GM19351 (cell line): Measurements from ENCODE around the gene STARD10.
A peak's percentile ranks its signal among the peaks of the same experiment; 100 is the strongest.

ENCODE experiments used
- ATAC-seq: cut with Tn5 transposase; IDR thresholded peaks from one replicate; pipeline ENCODE4 v1.9.1; 2021; ENCODE audit warnings: mild to moderate bottlenecking, moderate library complexity; ENCODE audit not compliant: unreplicated experiment

The STARD10 gene

GRCh38 chr11:72732329-72732728 lies 61.5 kb downstream of the STARD10 start:
- ATAC-seq, result no peak

DNA sequence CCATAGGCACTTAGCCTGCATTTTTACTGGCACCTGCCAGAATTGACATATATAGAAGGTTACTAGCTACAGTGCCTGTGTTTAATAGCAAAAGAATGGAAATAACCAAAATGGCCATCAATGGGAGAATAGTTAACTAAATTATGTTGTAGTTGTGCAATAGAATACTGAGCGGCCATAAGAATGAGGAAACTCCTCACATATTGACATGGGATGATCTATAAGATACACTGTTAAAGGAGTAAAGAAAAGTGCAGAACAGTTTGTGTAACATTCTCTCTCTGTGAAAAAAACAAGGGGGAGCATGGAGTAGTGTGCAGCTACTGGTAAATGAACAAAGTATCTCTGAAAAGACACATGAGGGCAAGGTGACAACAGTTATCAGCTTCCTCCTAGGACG lies 63.1 kb downstream of the STARD10 start:
- ATAC-seq, result no peak

DNA sequence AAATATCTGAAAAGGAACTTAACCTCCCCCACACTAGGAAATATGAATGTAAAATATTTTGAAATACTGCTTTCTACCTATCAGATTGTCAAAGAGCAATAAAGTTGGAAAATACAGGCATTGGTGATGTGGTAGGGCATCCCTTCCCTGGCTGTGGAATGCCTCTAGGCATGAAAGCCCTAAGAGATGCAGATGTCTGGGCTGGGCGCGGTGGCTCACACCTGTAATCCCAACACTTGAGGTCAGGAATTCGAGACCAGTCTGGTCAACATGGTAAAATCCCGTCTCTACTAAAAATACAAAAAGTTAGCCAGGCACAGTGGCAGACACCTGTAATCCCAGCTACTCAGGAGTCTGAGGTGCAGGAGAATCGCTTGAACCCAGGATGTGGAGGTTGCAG lies 63.6 kb downstream of the STARD10 start:
- no peak for ATAC-seq

DNA sequence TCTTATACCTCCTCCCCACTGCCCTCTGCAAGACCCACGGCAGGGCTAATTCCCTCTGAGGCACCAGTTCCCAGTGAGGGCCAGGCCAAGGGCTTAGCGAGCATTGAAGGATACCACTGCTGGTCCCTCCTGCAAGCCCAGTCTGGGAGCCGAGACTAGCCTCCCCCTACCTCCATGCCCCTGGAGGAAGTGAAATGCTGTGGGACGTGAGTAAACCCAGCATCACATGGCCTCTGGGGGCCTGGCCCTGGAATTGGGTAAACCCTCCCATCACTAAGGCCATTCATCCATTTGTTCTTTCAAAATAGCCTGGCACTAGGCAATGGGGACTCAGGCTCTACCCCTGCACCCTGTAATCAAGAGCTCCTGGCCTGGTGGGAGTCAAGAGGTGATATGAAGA lies 66.3 kb downstream of the STARD10 start:
- no peak for ATAC-seq

DNA sequence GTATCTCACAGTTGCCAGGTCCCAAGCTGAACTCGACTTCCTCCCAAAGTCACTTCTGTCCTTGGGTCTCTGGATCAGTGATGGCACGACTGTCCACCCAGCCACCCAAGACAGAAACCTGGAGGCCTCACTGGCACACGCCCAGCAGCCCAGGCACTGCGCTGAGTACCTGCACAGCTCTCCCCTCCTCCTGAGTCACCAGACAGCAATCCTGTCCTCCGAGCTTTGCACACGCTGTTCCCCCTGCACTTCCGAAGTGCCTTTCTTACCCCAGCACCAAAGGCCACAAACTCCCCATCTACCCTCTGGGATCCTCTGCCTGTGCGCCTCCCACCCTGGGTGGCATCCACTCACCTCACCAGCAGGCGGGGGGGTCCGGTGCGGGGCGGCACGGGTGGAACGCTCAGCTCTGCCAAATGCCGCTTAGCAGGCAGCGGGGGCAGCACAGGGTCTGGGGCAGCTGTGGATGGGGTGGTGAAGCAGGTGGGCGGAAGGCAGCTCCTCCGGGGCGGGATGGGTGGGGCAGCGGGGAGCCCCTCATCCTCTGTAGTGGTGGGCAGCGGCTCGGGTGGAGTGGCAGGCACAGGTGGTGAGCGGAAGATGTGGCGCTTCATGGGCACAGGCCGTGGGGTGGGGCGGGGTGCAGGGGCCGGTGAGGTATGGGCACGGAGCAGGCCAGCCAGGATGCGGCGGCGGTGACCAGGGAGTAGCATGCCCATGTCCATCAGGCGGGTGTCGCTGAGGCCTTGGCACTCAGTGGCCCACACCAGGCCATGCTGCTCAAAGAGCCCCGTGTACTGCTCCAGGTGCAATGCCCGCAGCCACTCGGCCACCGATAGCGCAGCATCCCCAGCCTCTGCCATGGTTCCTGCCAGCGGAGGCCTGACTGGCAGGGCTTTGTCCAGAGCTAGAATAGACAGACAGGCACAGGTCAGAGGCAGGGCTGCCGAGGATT lies 67.3 kb downstream of the STARD10 start:
- no peak for ATAC-seq

DNA sequence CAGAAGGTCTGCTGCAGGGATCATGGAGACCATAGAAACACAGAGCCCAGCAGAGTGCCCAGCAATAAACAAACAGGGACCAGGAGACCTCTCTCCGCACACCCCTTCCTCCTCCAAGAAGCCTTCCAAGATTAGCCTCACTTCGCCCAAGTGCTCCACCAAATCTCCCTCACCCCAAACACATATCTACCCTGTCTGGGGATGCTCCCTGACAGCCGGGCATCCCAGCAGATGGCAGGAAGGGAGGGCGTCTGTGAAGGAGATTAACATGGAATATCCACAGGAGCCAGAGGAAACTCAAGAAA lies 68.2 kb downstream of the STARD10 start:
- ATAC-seq, result no peak

- no peak for ATAC-seq
Measured at GRCh38 chr11:72724851-72725723, 68.8 kb downstream of the STARD10 start.

- ATAC-seq, result no peak
Measured at GRCh38 chr11:72724021-72724551, 69.8 kb downstream of the STARD10 start.

DNA sequence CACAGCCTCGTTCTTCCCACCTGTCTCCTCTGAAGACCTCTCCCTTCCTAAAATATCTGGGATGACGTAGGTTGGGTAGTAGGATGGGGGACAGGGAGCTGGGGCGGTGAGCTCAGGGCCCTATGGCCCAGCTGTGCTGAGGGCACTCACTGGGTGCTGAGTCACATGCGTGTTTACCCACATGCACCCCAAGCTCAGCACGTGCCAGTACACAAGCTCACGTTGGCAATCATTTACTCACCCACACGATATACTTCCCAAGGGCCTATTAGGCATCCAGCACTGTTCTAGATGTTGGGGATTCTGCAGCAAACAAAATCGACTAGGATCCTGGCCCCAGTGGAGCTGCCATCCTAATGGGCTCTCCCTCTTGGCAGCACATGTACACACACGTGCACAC lies 70.3 kb downstream of the STARD10 start:
- no peak for ATAC-seq

GRCh38 chr11:72722050-72722748 lies 71.6 kb downstream of the STARD10 start:
- ATAC-seq, result peak; percentile 80

GRCh38 chr11:72721689-72722049 lies 72.2 kb downstream of the STARD10 start:
- ATAC-seq, result no peak

DNA sequence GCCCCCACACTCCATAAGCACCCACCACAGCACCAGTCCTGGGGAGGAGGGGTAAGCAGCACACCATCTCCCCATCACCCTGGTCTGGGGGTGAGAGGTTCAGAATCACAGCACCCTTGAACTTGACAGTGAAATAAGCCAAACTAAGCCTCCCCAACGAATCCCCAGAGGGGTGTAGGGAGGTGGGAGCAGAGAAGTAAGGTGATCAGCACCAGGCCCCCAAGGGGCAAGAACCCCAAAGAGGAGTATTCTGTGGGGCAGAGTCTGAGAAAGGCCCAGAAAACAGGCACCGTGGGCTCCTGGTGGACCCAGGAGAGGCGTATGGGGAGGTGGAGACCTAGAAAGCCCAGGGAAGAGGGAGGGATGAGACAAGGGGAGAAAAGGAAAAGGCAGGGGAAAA lies 72.6 kb downstream of the STARD10 start:
- no peak for ATAC-seq

GRCh38 chr11:72720784-72721183 lies 73.1 kb downstream of the STARD10 start:
- ATAC-seq, result no peak

- no peak for ATAC-seq
Measured at GRCh38 chr11:72720047-72720446, 73.8 kb downstream of the STARD10 start.

- ATAC-seq, result no peak
Measured at GRCh38 chr11:72719551-72719950, 74.3 kb downstream of the STARD10 start.

DNA sequence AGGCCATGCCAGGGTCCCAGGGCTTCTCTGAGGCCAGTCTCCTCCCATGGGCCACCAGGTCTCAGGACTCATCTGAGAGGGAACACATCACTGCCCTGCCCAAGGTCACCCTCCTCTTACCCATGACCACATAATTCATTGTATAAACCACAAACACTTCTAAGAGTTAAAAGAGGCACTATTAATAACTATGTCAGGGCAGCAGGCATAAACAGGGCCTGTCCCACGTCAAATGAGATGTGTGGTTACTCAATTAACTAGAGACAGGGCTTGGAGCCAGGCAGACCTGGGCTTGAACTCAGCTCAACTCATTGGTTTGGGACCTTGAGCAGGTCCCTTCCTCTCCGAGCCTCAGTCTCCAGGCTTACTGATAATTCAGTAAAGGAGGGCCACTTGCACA lies 74.7 kb downstream of the STARD10 start:
- no peak for ATAC-seq

GRCh38 chr11:72718101-72718501 lies 75.7 kb downstream of the STARD10 start:
- ATAC-seq, result no peak

GRCh38 chr11:72716788-72717435 lies 76.9 kb downstream of the STARD10 start:
- ATAC-seq, result no peak

DNA sequence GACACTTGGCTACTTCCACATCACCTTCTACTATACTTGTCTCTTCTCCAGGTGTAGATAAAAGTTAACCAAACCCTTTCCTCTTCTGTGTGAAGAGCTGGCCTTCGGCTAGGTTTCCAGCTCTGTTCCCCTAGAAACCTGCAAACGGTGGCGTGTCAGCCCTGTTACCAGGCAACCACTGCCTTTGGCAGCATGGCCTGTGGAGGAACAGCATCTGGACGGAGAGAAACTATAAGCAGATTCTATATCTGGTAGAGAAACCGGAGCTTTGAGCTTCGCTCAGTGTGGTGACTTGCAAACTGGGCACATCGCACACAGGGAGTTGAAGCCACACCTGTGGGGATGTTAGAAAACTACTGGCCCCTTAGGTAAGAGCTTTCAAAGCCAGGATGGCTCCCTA lies 77.6 kb downstream of the STARD10 start:
- no peak for ATAC-seq

- ATAC-seq, result no peak
Measured at GRCh38 chr11:72712841-72713240, 81.0 kb downstream of the STARD10 start.
